GM12892 (cell line): ENCODE data around the gene SP100.

ENCODE experiments used
- DNase-seq: peaks from one replicate; pipeline ENCODE4 v3.0.0; 2011; ENCODE audit not compliant: insufficient read length
- FAIRE-seq: peaks from 2 replicates; lab custom pipeline; 2011; peaks lifted over from hg19 to GRCh38; lab: Jason Lieb, UNC
- POLR2A ChIP-seq: IDR thresholded peaks from 2 replicates; pipeline ENCODE4 v1.6.1; 2011; ENCODE audit warnings: low read depth, low read length, control low read depth
- POLR2AphosphoS5 ChIP-seq: IDR thresholded peaks from 2 replicates; pipeline ENCODE4 v1.6.1; 2011; ENCODE audit warnings: low read depth, low read length, control low read depth
- TAF1 ChIP-seq: IDR thresholded peaks from 2 replicates; pipeline ENCODE4 v1.6.1; 2011; ENCODE audit warnings: low read depth, mild to moderate bottlenecking, control low read depth, low read length, borderline replicate concordance

The SP100 gene

GRCh38 chr2:230577114-230577513 lies 161.1 kb downstream of the SP100 start:
- no peak for FAIRE-seq
- no peak for DNase-seq
- TF ChIP-seq POLR2A (no peak), POLR2AphosphoS5 (no peak)

GRCh38 chr2:230578106-230578505 lies 162.1 kb downstream of the SP100 start:
- FAIRE-seq (no peak), DNase-seq (no peak)
- TF ChIP-seq POLR2AphosphoS5 (no peak), TAF1 (no peak), POLR2A (no peak)

- no peak for FAIRE-seq
- no peak for DNase-seq
These were observed 166.9 kb downstream of the SP100 start for GRCh38 chr2:230582851-230583283.

GRCh38 chr2:230583581-230583980 lies 167.6 kb downstream of the SP100 start:
- peak; percentile 38; the same call in 1 of the 2 replicates for TF ChIP-seq POLR2A
- TF ChIP-seq POLR2AphosphoS5 = no peak; the same call in 1 of the 2 replicates
- DNase-seq (no peak), FAIRE-seq (peak; percentile 98)

More at GRCh38 chr2:230582851-230583283, 166.9 kb downstream of the SP100 start:
- no peak for TF ChIP-seq TAF1
- TF ChIP-seq POLR2AphosphoS5 = no peak; the same call in 1 of the 2 replicates
- TF ChIP-seq POLR2A = no peak

GRCh38 chr2:230586328-230586982 lies 170.5 kb downstream of the SP100 start:
- DNase-seq (no peak), FAIRE-seq (peak; percentile 91)
- TF ChIP-seq POLR2A (no peak), TAF1 (no peak), POLR2AphosphoS5 (no peak)

- FAIRE-seq = no peak
- TF ChIP-seq POLR2A (no peak), POLR2AphosphoS5 (0 out of 2 replicates have a peak, but pooled peaks have one; percentile 12)
- DNase-seq = no peak
These were observed 173.0 kb downstream of the SP100 start for GRCh38 chr2:230589025-230589424.

- peak; percentile 55 for DNase-seq
- no peak; the same call in 1 of the 2 replicates for TF ChIP-seq TAF1
- peak; percentile 76 for TF ChIP-seq POLR2A
- peak; percentile 62; the same call in 1 of the 2 replicates for TF ChIP-seq POLR2AphosphoS5
- peak; percentile 97 for FAIRE-seq
These were observed 173.6 kb downstream of the SP100 start for GRCh38 chr2:230589497-230590015.

GRCh38 chr2:230590333-230590732 lies 174.3 kb downstream of the SP100 start:
- TF ChIP-seq TAF1 (no peak), POLR2AphosphoS5 (no peak), POLR2A (no peak)
- no peak for DNase-seq
- FAIRE-seq = peak; percentile 17

GRCh38 chr2:230591850-230592249 lies 175.8 kb downstream of the SP100 start:
- DNase-seq (no peak), FAIRE-seq (peak; percentile 98)
- no peak for TF ChIP-seq TAF1
- TF ChIP-seq POLR2A = no peak
- TF ChIP-seq POLR2AphosphoS5 = no peak

- peak; percentile 85 for FAIRE-seq
These were observed 176.8 kb downstream of the SP100 start for GRCh38 chr2:230592775-230593174.

More at GRCh38 chr2:230592775-230593174, 176.8 kb downstream of the SP100 start:
- no peak for DNase-seq
- TF ChIP-seq TAF1 (no peak), POLR2A (no peak)
